Measurements from ENCODE around the gene KCNJ5. TPM values are rescaled to one million over a fixed set of nuclear protein-coding genes. Genes with fewer than 3 reads are reported as not detected.

Gene KCNJ5
- polyA plus RNA-seq, 2 of the 4 experiments (the other 2 are of a cell fraction): 0.04 TPM; not detected in 1

- no peak for TF ChIP-seq ELK1 (IDR thresholded peaks at IDR 0.05; ENCODE audit: low read depth, low read length)
- TF ChIP-seq REST (IDR thresholded peaks at IDR 0.05): no peak
- TF ChIP-seq ZFP36 (IDR thresholded peaks at IDR 0.05; ENCODE audit: borderline replicate concordance, partially characterized antibody): no peak
- TF ChIP-seq BHLHE40 (IDR thresholded peaks at IDR 0.05; ENCODE audit: low read depth, low read length): no peak
- TF ChIP-seq RARB (CRISPR knock-in tag; IDR thresholded peaks at IDR 0.05): no peak
- no peak for TF ChIP-seq HEYL (CRISPR knock-in tag; IDR thresholded peaks at IDR 0.05)
These were observed 18.6 kb upstream of the KCNJ5 start (continued) for GRCh38 chr11:128872594-128872993.

GRCh38 chr11:128874427-128874826, 16.7 kb upstream of the KCNJ5 start:
- ATAC-seq: no peak
- no peak overlapping the region for H3K4me3 ChIP-seq
- ChIA-PET POLR2A (no interaction called here), CTCF (interaction anchor here (1.8 to 3.2 kb wide), 2 partner anchors 10 to 82 kb away, joined by 6 to 20 read pairs; no protein-coding TSS in a partner anchor)
- no peak overlapping the region for H3K27ac ChIP-seq
- no peak for DNase-seq (ENCODE audit: low read depth in 1 of 2, low spot score in 1 of 2)
- TF ChIP-seq PBX3 (IDR thresholded peaks at IDR 0.05) (no peak), CHD2 (IDR thresholded peaks at IDR 0.05; ENCODE audit: low read length, partially characterized antibody) (no peak), USF2 (IDR thresholded peaks at IDR 0.05) (no peak)
- WGBS (ENCODE audit: missing lambda C conversion rate): 27% methylated on average over 3 of the region's 3 CpGs
- no peak for FAIRE-seq
- H3K4me2 ChIP-seq: no peak overlapping the region
- H3K9me3 ChIP-seq: no peaks in the 10 kb centered on the region
- H3K4me1 ChIP-seq: no peaks in the 10 kb centered on the region

GRCh38 chr11:128876133-128876650, 15.0 kb upstream of the KCNJ5 start:
- no peak overlapping the region for H3K4me3 ChIP-seq
- H3K9me3 ChIP-seq: no peaks in the 10 kb centered on the region
- H3K27ac ChIP-seq: no peak overlapping the region
- DNase-seq (ENCODE audit: low read depth in 1 of 2, low spot score in 1 of 2): no peak
- ATAC-seq: no peak
- POLR2A ChIA-PET: no interaction called here
- CTCF ChIA-PET: interaction anchor here (3.2 kb wide), 1 partner anchor 8 kb away, joined by 20 read pairs; no protein-coding TSS in a partner anchor
- FAIRE-seq: no peak
- WGBS (ENCODE audit: missing lambda C conversion rate): 73% methylated on average over 21 of the region's 22 CpGs
- no peak overlapping the region for H3K4me2 ChIP-seq
- TF ChIP-seq CEBPB (IDR thresholded peaks at IDR 0.05) (no peak), POLR2A (IDR thresholded peaks at IDR 0.05; ENCODE audit: low read length) (no peak), BCL3 (IDR thresholded peaks at IDR 0.05) (no peak), NFE2L2 (conservative IDR thresholded peaks at IDR 0.05; ENCODE audit: low read length) (no peak), CHD2 (IDR thresholded peaks at IDR 0.05; ENCODE audit: low read length, partially characterized antibody) (no peak), SREBF2 (IDR thresholded peaks at IDR 0.05) (no peak), PBX3 (IDR thresholded peaks at IDR 0.05) (no peak), E2F6 (IDR thresholded peaks at IDR 0.05; ENCODE audit: borderline replicate concordance, low read depth) (no peak), CBX2 (IDR thresholded peaks at IDR 0.05; ENCODE audit: borderline replicate concordance, low read depth) (no peak)
- no peaks in the 10 kb centered on the region for H3K4me1 ChIP-seq

Data from A549 (cell line).